K562 (cell line): ENCODE measurements around the gene DPCD. TPM values are rescaled to one million over a fixed set of nuclear protein-coding genes. Genes with fewer than 3 reads are reported as not detected.

Source experiments
- ATAC-seq: fragments of 200-7000 bp; cut with Tn5 transposase; 3 replicates; pipeline ENCODE4 v1.9.1; 2020; ENCODE audit warnings: moderate library complexity
- BruUV-seq: library from RNA; stranded (reverse); fragments of 400-500 nt; replicated peaks from 2 replicates; lab custom pipeline; 2021; lab: Mats Ljungman, UMichigan
- CTCF ChIA-PET: fragments of 300-600 bp; formaldehyde crosslinking; extraction: SDS; loops from one replicate; lab custom pipeline; 2021; ENCODE audit warnings: low intra/inter-chr PET ratio; lab: Yijun Ruan, JAX
- POLR2A ChIA-PET: fragments of 300-600, 350-650 bp; sonication (Branson Sonifier 250); formaldehyde crosslinking; extraction: SDS; loops from one replicate; lab custom pipeline; 2021; ENCODE audit warnings: antibody characterized with exemption, inconsistent platforms; lab: Yijun Ruan, JAX
- DNase-seq, 4 experiments: peaks; one replicate each; pipeline versions ENCODE4 v3.0.0 to v3.0.0-alpha.2; 2011 to 2018; ENCODE audit warnings: low spot score in 3 of 4, mixed read lengths in 3 of 4; ENCODE audit errors: extremely low read depth in 1 of 4
- FAIRE-seq: peaks from 2 replicates; lab custom pipeline; 2011; peaks lifted over from hg19 to GRCh38; lab: Jason Lieb, UNC
- H2AFZ ChIP-seq: 2 replicates; pipeline ENCODE4 v1.6.0; 2011; ENCODE audit warnings: low read depth, low read length, control low read depth, inconsistent platforms
- H3K27ac ChIP-seq: fragments of 200-600 bp; 3 replicates; pipeline ENCODE4 v1.8.0; 2011; ENCODE audit warnings: low read depth, mild to moderate bottlenecking, control low read depth, inconsistent platforms, low read length, moderate library complexity, mixed read lengths; ENCODE audit errors: extremely low read depth
- H3K27me3 ChIP-seq, 2 experiments: fragments of 300-600 bp in 1 of 2; 2 replicates in 1 of 2; 3 replicates in 1 of 2; pipeline versions ENCODE4 v1.6.0 to v1.8.0; 2011; ENCODE audit warnings: inconsistent platforms in 2 of 2, low read length in 2 of 2, mild to moderate bottlenecking in 1 of 2, mixed read lengths in 1 of 2, moderate library complexity in 1 of 2; ENCODE audit not compliant: control insufficient read depth in 2 of 2, insufficient read depth in 2 of 2
- H3K36me3 ChIP-seq: fragments of 300-600 bp; 3 replicates; pipeline ENCODE4 v1.8.0; 2011; ENCODE audit warnings: mild to moderate bottlenecking, low read length, inconsistent platforms; ENCODE audit not compliant: control insufficient read depth, insufficient read depth
- H3K4me1 ChIP-seq, 2 experiments: fragments of 200-600 bp in 1 of 2; replicated peaks in 1 of 2; 2 replicates in 1 of 2; 3 replicates in 1 of 2; pipeline versions ENCODE4 v1.5.1 to v1.8.0; 2011; ENCODE audit warnings: inconsistent platforms in 2 of 2, low read length in 2 of 2, mild to moderate bottlenecking in 1 of 2, mixed read lengths in 1 of 2, moderate library complexity in 1 of 2; ENCODE audit not compliant: control insufficient read depth in 2 of 2, insufficient read depth in 2 of 2
- H3K4me2 ChIP-seq: 2 replicates; pipeline ENCODE4 v1.6.1; 2011; ENCODE audit warnings: low read length, control low read depth, inconsistent platforms, mixed read lengths; ENCODE audit not compliant: insufficient read depth
- H3K4me3 ChIP-seq: fragments of 200-600 bp; sonication (generic), shearing (Covaris generic); 2 replicates; pipeline ENCODE4 v1.5.1; 2016; ENCODE audit warnings: control low read depth, inconsistent platforms
- H3K79me2 ChIP-seq: fragments of 200-600 bp; 3 replicates; pipeline ENCODE4 v1.8.0; 2011; ENCODE audit warnings: low read length, inconsistent platforms; ENCODE audit not compliant: control insufficient read depth, insufficient read depth
- H3K9ac ChIP-seq, 2 experiments: 2 replicates each; pipeline versions ENCODE4 v1.6.0 to v1.6.1; 2011; ENCODE audit warnings: low read depth in 2 of 2, low read length in 2 of 2, control low read depth in 1 of 2, inconsistent platforms in 1 of 2, mild to moderate bottlenecking in 1 of 2, mixed read lengths in 1 of 2; ENCODE audit not compliant: insufficient read depth in 1 of 2
- H3K9me1 ChIP-seq: one replicate; pipeline ENCODE4 v1.6.0; 2011; ENCODE audit warnings: inconsistent platforms, mild to moderate bottlenecking, low read length, moderate library complexity; ENCODE audit not compliant: control insufficient read depth, insufficient read depth
- H3K9me3 ChIP-seq: replicated peaks from 2 replicates; pipeline ENCODE4 v1.5.1; 2011; ENCODE audit warnings: low read depth, low read length, inconsistent platforms; ENCODE audit not compliant: control insufficient read depth, insufficient read depth
- H4K20me1 ChIP-seq: replicated peaks from 2 replicates; pipeline ENCODE4 v1.6.1; 2011; ENCODE audit warnings: low read length, inconsistent platforms, mixed read lengths; ENCODE audit not compliant: control insufficient read depth, insufficient read depth
- KDM2B ChIP-seq: fragments of 250-450 bp; sonication (Bioruptor Pico); IDR thresholded peaks from 2 replicates; pipeline ENCODE4 v1.8.0; 2021; ENCODE audit warnings: mild to moderate bottlenecking, moderate library complexity
- NFE2 ChIP-seq: IDR thresholded peaks from 2 replicates; pipeline ENCODE4 v1.6.1; 2014; ENCODE audit warnings: antibody characterized with exemption, low read depth
- RBM25 ChIP-seq: fragments of 200-400 bp; formaldehyde crosslinking; IDR thresholded peaks from 2 replicates; pipeline ENCODE4 v1.6.1; 2018; ENCODE audit warnings: low read length, low read depth, moderate library complexity; ENCODE audit not compliant: severe bottlenecking
- ZNF121 ChIP-seq: sonication (generic); formaldehyde crosslinking; conservative IDR thresholded peaks from 2 replicates; pipeline ENCODE4 v1.8.0; 2022; ENCODE audit warnings: missing genetic modification reagents
- ZNF165 ChIP-seq: fragments of 250-450 bp; sonication (Bioruptor Pico); IDR thresholded peaks from 2 replicates; pipeline ENCODE4 v1.4.0; 2020; ENCODE audit warnings: borderline replicate concordance
- ZNF695 ChIP-seq: fragments of 450-650 bp; formaldehyde crosslinking; IDR thresholded peaks from 2 replicates; pipeline ENCODE4 v1.4.0; 2020; ENCODE audit warnings: mild to moderate bottlenecking, moderate library complexity
- WGBS: fragments of 100-300 bp; shearing (Covaris generic); methylation state at CpG from one replicate; pipeline ENCODE4 v1.1.6; 2016; ENCODE audit warnings: low coverage, mixed read lengths; ENCODE audit not compliant: insufficient coverage; ENCODE audit errors: missing lambda C conversion rate; 5-methylcytosine and 5-hydroxymethylcytosine counted together
- in situ Hi-C: fragments of 300-500 bp; cut with MboI; formaldehyde crosslinking; loops from 4 replicates; pipeline ENCODE4 v1.15.0; 2018; ENCODE audit warnings: inconsistent platforms, mixed read lengths
- intact Hi-C: fragments of 100-400 bp; cut with micrococcal nuclease; formaldehyde crosslinking; loops from 2 replicates; pipeline ENCODE4 v1.14.2; 2022
- polyA plus RNA-seq, 8 experiments: library from polyadenylated mRNA; depleted of rRNA in 4 of 8; stranded (reverse) in 5 of 8; unstranded in 3 of 8; fragments of >200 nt; fragmentation: Nextera tagmentation in 2 of 8; fragmentation: Illumina TruSeq in 1 of 8; extraction: Ambion mirVana in 2 of 8; extraction: Trizol in 1 of 8; gene quantifications; 2 replicates each; pipeline versions ENCODE4 v1.2.1 to v1.2.3, GENCODE V29; 2011 to 2014; ENCODE audit warnings: inconsistent platforms in 1 of 8, missing spikeins in 1 of 8
- total RNA-seq, 7 experiments: library from RNA; depleted of rRNA in 6 of 7; stranded (reverse); fragments of >200 nt in 6 of 7; fragmentation: Illumina TruSeq in 2 of 7; extraction: Trizol in 2 of 7; gene quantifications; 2 replicates each; pipeline versions ENCODE4 v1.2.1 to v1.2.3, GENCODE V29; 2011 to 2021; ENCODE audit warnings: low replicate concordance in 1 of 7
- TF ChIP-seq, protein P1 (sequence below): fragments of 250-450 bp; sonication (Bioruptor Pico); IDR thresholded peaks from 2 replicates; pipeline ENCODE4 v1.5.0; 2021

DPCD gene
- total and polyA plus RNA-seq, 9 of the 15 experiments (the other 6 are each of a cell fraction or from before 2014, with no cell fraction given), result 12.1 to 45.2 (median 20.0) TPM

DNA sequence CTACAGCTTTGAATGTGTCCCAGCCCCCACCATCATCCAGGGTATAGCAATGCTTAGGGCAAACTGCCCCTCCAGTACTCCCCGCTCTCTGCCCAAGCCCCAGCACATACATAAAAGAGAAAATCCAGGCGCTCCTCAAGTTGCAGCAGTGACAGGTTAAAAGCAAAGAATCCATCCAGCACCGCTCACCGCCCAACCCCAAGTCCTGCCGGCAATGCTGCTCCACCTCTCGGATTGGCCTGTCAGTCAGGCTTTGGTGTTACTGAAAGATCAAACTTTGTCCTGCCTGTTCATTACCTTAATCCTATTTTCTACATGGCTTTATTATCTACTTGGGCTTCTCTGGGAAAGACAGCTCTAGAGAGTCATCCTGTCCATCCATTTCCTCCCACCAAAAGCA, 31.9 kb downstream of the DPCD start:
- intact Hi-C loops, result no loop called here
- Histone ChIP-seq H3K4me2 (no peak overlapping the region), H2AFZ (no peak overlapping the region), H3K9me1 (no peaks in the 10 kb centered on the region), H3K4me1 (no peaks in the 10 kb centered on the region; a peak in 2 of 5 replicates), H3K9me3 (no peaks in the 10 kb centered on the region), H3K79me2 (no peaks in the 10 kb centered on the region), H3K4me3 (no peak overlapping the region), H3K36me3 (no peaks in the 10 kb centered on the region), H4K20me1 (no peaks in the 10 kb centered on the region), H3K9ac (no peak overlapping the region), H3K27me3 (no peaks in the 10 kb centered on the region)
- no peak for FAIRE-seq
- no peak for DNase-seq
- WGBS, result 83% methylated on average over 5 of the region's 6 CpGs
- ChIA-PET CTCF (no interaction called here), POLR2A (no interaction called here)
- BruUV-seq, result no TSS peak
- no peak for ATAC-seq
- in situ Hi-C loops, result no loop called here
- no peak for TF ChIP-seq NFE2
- no peak for TF ChIP-seq ZNF695 (CRISPR knock-in tag)
- no peak for TF ChIP-seq ZNF165 (CRISPR knock-in tag)
- TF ChIP-seq, all 486 proteins: peak for 0
- no peak overlapping the region for H3K27ac ChIP-seq

DNA sequence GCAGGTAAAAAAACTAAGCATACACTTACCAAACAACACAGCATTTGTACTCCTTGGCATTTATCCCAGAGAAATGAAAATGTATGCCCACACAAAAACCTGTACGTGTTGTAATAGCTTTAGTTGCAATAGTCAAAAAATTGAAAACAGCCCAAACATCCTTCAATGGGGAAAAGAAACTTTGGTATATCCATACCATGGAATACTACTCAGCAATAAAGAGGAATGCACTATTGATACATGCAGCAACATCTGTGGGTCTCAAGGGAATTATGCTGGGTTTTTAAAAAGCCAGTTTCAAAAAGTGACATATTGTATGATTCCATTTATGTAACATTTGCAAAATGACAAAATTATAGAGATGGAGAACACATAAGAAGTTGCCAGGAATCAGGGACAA, 35.4 kb downstream of the DPCD start:
- H3K4me1 ChIP-seq, result no peaks in the 10 kb centered on the region; a peak in 1 of 5 replicates
- TF ChIP-seq RBM25, result peak; percentile 23
- TF ChIP-seq KDM2B (CRISPR knock-in tag), result no peak
- TF ChIP-seq ZNF121, result no peak
- TF ChIP-seq, protein P1, sequence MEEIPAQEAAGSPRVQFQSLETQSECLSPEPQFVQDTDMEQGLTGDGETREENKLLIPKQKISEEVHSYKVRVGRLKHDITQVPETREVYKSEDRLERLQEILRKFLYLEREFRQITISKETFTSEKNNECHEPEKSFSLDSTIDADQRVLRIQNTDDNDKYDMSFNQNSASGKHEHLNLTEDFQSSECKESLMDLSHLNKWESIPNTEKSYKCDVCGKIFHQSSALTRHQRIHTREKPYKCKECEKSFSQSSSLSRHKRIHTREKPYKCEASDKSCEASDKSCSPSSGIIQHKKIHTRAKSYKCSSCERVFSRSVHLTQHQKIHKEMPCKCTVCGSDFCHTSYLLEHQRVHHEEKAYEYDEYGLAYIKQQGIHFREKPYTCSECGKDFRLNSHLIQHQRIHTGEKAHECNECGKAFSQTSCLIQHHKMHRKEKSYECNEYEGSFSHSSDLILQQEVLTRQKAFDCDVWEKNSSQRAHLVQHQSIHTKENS, result no peak
- FAIRE-seq (no peak), DNase-seq (no peak), ATAC-seq (no peak)
- ChIA-PET POLR2A (no interaction called here), CTCF (no interaction called here)
- no peak overlapping the region for H3K9ac ChIP-seq
- no TSS peak for BruUV-seq
- no peaks in the 10 kb centered on the region for H4K20me1 ChIP-seq
- H3K36me3 ChIP-seq, result no peaks in the 10 kb centered on the region
- no peak overlapping the region for H3K4me2 ChIP-seq
- no peak overlapping the region for H3K4me3 ChIP-seq
- H2AFZ ChIP-seq, result no peak overlapping the region
- in situ Hi-C loops, result no loop called here
- 0% methylated on average over 1 of the region's 1 CpG for WGBS
- no peaks in the 10 kb centered on the region for H3K79me2 ChIP-seq
- no peaks in the 10 kb centered on the region for H3K9me1 ChIP-seq
- intact Hi-C loops, result no loop called here
- H3K9me3 ChIP-seq, result no peaks in the 10 kb centered on the region
- H3K27me3 ChIP-seq, result no peaks in the 10 kb centered on the region
- H3K27ac ChIP-seq, result no peak overlapping the region
